GM18907 (cell line): ENCODE measurements around the gene TINCR.

Experiments
- ATAC-seq: cut with Tn5 transposase; IDR thresholded peaks from one replicate; pipeline ENCODE4 v1.9.1; 2021; ENCODE audit warnings: mild to moderate bottlenecking, moderate library complexity; ENCODE audit not compliant: unreplicated experiment

The TINCR gene

DNA sequence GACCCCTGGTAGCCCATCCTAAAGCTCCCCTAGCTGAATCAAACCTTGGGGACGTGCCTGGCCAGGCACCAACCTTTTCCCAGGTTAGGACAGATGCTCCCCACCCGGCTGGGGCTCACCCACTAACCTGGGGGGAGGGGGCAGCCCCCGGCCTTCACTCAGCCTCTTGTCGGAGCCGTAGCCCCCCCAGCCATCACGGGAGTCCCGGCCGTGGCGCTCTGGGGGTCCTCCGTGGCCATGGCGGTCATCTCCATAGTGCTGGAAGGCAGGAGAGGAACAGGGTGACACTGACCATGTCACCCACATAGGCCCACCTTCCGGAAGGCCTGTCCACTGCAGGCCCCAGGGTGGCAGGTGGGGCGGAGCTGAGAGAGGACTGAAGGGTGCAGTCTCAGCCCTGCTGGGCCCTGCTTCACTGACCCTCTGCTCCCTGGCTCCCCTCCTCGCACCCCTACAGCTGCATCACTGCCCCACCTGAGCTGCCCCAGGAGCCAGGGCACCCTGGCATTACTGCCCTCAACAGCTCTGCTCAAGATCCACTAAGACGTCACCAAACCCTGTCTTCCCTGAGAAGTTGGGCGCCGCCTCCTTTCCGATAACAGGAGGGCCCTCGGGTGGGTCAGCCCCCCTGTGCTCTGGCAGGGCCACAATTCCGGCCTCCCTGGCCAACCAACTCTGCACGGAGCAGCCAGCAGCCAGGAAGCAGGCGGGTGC, 22.6 kb upstream of the TINCR start:
- no peak for ATAC-seq

DNA sequence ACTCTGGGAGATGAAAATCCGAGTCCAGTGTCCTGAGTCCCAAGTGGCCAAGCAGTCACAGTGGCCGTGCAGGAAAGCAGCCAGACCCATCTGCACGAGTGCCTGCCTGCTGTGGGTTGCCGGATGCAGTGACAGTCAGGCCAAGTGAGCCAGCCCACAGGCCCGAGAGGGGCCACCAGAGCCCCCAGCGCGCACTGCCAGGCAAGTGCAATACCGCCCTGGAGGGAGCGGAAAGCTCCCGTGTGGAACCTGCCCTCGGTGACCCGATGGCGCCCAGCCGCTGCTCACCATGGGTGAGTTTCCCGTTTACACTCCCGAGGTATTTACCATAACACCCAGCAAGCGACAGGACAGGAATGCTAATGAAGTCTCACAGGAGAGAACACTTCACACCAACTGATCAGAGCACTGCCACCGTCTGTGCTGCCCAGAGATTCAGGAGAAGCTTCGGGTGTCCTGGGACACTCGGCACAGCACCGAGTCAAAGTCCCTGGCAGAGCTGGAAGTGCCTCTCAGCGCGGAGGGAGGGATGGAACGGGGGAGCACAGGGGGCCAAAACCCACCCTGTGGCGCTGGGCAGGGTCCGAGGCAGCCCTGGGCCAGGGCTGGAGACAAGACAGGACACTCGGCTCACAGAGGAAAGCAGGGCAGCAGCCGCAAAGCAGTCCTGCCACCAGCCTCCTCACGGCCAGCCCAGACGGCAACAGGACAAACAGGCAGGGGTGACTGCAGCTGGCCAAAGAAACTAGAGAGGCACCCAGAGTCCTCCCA, 21.3 kb upstream of the TINCR start:
- ATAC-seq = no peak

GRCh38 chr19:5588441-5588840, 20.7 kb upstream of the TINCR start:
- no peak for ATAC-seq

- ATAC-seq = no peak
Measured at GRCh38 chr19:5587661-5588060, 19.9 kb upstream of the TINCR start.

DNA sequence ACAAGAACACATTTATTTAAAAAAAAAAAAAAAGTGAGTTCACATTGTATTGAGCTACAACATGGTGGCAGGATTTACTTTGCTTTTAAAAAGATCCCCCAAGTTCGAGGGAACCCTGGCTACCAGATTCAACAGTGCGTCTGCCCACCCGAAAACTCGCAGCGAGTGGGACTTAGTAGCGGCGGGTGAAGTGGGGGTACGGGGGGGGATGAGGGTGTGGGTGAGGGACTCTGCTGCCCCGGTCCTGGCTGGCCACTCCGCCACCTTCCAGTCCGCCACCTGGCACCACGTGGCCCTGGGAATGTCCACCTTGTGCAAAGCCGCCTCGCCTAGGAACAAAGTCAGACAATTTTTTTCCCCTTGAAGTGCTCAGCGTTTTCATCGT, 19.3 kb upstream of the TINCR start:
- no peak for ATAC-seq

- no peak for ATAC-seq
Measured at GRCh38 chr19:5586300-5587070, 18.7 kb upstream of the TINCR start.

DNA sequence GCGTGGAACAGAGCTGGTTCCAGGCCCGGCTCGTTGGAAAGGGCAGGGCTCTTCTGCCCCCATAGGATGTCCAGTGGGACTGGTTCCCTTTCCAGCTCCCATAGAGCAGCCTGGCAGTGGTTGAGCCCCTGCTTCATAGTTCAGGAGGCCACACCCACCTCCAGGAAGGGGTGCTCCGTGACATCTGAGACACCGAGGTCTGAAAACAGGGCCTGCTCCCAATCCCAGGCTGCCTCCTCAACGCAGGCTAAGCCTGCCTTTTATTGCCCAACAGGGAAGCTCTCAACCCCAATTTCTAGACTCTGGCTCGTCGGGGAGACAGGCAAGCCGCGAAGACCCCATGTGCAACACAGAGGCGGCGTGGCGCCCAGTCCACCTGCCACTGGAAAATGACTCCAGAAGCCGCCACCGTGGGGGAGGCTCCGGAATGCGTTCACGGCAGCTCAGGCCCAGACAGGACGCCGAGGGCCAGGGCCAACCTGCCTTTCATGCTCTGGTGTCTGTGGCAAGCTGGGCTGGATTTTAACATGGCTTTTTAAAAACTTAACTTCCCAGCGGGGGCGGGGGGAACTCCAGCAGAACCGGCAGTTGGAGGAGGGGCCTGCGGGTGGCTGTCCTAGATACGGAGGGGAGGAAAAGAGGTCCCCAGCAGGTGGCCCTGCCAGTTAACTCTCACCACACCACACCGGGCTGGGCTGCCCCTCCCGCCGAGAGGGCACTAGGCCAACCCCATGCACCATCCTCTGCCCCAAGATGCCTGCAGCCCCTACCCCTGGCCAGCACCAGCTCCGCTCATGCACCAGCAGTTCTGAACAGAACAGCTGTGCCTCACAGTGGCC, 17.9 kb upstream of the TINCR start:
- no peak for ATAC-seq

GRCh38 chr19:5580161-5580571, 12.4 kb upstream of the TINCR start:
- no peak for ATAC-seq

GRCh38 chr19:5579697-5580096, 11.9 kb upstream of the TINCR start:
- no peak for ATAC-seq

- ATAC-seq = no peak
Measured at GRCh38 chr19:5579286-5579685, 11.5 kb upstream of the TINCR start.

GRCh38 chr19:5578097-5578846, 10.5 kb upstream of the TINCR start:
- ATAC-seq = no peak

DNA sequence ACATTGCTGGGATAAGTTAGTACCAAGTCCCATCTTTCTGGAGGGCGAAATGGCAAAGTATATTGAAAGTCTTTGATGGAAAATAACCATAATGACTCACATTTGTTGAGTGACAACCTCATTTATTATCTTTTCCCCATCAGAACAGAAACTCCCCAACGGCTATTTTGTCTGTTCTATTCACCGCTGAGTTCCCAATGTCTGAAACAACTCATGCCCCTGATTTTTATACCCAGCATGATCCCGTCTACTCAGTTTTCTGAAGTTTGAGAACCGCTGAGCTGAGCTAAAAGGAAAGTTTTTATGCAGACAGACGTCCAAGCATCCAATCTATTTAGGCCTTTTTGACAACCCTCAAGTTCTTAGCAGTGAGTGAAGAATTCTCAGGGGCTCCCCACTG, 7.8 kb upstream of the TINCR start:
- no peak for ATAC-seq

- ATAC-seq = no peak
Measured at GRCh38 chr19:5572556-5573286, 5.0 kb upstream of the TINCR start.

DNA sequence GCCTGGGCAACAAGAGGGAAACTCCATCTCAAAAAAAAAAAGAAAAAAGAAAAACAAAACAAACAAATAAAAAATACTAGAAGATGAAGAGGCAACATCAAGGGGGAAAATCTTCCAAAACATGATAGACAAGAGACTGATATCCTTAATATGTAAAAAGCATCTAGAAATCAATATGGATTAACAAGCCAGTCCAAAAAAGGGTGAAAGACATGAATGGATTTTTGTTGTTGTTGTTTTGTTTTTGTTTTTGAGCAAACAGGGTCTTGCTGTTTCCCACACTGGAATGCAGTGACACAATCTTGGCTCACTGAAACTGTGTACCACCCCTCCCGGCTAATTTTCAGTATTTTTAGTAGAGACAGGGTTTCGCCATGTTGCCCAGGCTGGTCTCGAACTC, 4.0 kb upstream of the TINCR start:
- ATAC-seq = no peak

DNA sequence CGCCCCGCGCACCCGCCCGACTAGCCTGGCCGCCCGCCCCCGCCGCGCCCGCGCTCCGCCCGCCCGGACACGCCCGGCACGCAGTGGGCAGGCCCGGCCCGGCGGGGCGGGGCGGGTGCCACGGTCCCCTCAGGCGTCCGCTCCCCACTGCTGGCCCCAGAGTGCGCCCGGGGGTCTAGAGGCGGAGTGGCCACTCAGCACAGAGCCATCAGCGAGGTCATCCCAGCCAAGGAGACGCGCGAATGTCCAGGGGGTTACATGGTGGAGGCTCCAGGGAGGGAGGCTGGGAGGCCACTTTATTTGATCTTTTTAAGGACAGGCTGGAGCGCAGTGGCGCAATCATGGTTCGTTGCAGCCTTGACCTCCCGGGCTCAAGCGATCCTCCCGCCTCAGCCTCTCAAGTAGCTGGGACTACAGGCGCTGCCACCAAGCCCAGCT, 236 bp upstream of the TINCR start:
- ATAC-seq = no peak

DNA sequence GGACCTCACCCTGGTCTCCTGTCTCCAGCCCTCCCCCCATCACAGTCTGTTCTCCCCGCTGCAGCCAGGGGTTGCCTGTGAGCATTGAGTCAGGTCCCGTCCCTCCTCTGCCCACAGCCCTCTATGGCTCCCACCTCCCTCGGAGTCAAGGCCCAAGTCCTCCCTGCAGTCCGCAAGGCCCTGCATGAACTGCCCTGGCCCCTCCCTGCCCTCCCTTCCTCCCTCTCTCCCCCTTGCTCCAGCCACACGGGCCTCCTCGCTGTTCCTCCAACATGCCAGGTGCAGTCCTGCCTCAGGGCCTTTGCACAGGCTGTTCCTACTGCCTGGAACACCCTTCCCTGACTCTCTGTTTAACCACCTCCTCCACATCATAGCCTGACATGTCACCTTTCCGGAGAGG, 2.8 kb downstream of the TINCR start:
- ATAC-seq = no peak

- no peak for ATAC-seq
Measured at GRCh38 chr19:5563935-5564612, 3.7 kb downstream of the TINCR start.

- no peak for ATAC-seq
Measured at GRCh38 chr19:5563008-5563431, 4.7 kb downstream of the TINCR start.

DNA sequence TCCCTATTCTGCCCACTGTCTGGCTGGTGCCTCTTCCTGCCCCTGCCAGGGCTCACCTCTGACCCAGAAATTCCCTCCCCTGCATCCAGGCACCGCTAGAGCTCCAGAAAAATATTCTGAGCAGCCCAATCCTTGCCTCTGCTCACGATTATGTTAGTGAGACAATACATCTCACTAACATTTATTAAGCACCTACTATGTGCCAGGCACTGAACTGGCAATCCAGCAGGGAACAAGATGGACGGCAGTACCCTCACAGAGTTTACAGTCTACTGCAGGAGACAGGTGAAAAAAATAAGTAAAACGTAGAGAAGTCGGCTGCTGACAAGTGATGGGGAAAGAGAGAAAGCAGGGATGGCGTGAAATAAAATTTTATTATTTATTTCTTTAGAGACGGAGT, 5.5 kb downstream of the TINCR start:
- ATAC-seq = no peak
